Gastrocnemius medialis (tissue), 4 donors: ENCODE results near the gene SP3.

ENCODE experiments used
- CTCF ChIP-seq, 5 experiments: fragments of 450-650 bp in 3 of 5; fragments of 200-600 bp in 2 of 5; sonication (generic) in 2 of 5; IDR thresholded peaks in 4 of 5; conservative IDR thresholded peaks in 1 of 5; 1 replicate in 4 of 5; 2 replicates in 1 of 5; pipeline ENCODE4 v1.5.1; 2016 to 2019; ENCODE audit warnings: antibody characterized with exemption in 5 of 5, mild to moderate bottlenecking in 3 of 5, moderate library complexity in 3 of 5
- POLR2A ChIP-seq, 2 donors: fragments of 450-650 bp; IDR thresholded peaks; one replicate each; pipeline ENCODE4 v1.6.1; 2017; ENCODE audit warnings: antibody characterized with exemption in 2 of 2, mild to moderate bottlenecking in 2 of 2, moderate library complexity in 2 of 2

GRCh38 chr2:173978447-173978846 is 13.3 kb upstream of the SP3 start:
- TF ChIP-seq CTCF (IDR thresholded peaks at IDR 0.05 in 4 of 5, conservative IDR thresholded peaks at IDR 0.05 in 1 of 5), result no peak
- TF ChIP-seq POLR2A (IDR thresholded peaks at IDR 0.05), result no peak
